Stomach (tissue), 9 donors: Measurements from ENCODE around the gene STRA6. TPM values are rescaled to one million over a fixed set of nuclear protein-coding genes. Genes with fewer than 3 reads are reported as not detected.

Source experiments
- DNase-seq, 2 donors: peaks; one replicate each; pipeline versions ENCODE4 v3.0.0 to v3.0.0-alpha.2; 2013 to 2019
- H3K27ac ChIP-seq, 5 donors: fragments of 200-600 bp in 4 of 5; sonication (generic) in 4 of 5; one replicate each; pipeline ENCODE4 v1.5.1; 2013 to 2019; ENCODE audit warnings: mild to moderate bottlenecking in 1 of 5, moderate library complexity in 1 of 5
- H3K27me3 ChIP-seq, 3 donors: fragments of 200-600 bp; sonication (generic); one replicate each; pipeline ENCODE4 v1.5.1; 2017 to 2019; ENCODE audit warnings: mixed run types in 1 of 3
- H3K36me3 ChIP-seq, 4 donors: fragments of 200-600 bp; sonication (generic); 1 replicate in 3 of 4; 2 replicates in 1 of 4; pipeline ENCODE4 v1.5.1; 2016 to 2019
- H3K4me1 ChIP-seq, 4 donors: fragments of 200-600 bp; sonication (generic); one replicate each; pipeline ENCODE4 v1.5.1; 2016 to 2019
- H3K4me3 ChIP-seq, 4 donors: fragments of 200-600 bp; sonication (generic) in 3 of 4; one replicate each; pipeline ENCODE4 v1.5.1; 2016 to 2019; ENCODE audit warnings: mild to moderate bottlenecking in 1 of 4
- H3K9me3 ChIP-seq, 4 donors: fragments of 200-600 bp; sonication (generic); one replicate each; pipeline ENCODE4 v1.5.1; 2016 to 2019
- EP300 ChIP-seq: sonication (generic); formaldehyde crosslinking; IDR thresholded peaks from one replicate; pipeline ENCODE4 v1.6.1; 2017; ENCODE audit warnings: antibody characterized with exemption
- POLR2A ChIP-seq, 4 donors: fragments of 450-650 bp; IDR thresholded peaks; one replicate each; pipeline ENCODE4 v1.6.1; 2016; ENCODE audit warnings: antibody characterized with exemption in 4 of 4, control low read depth in 2 of 4, mild to moderate bottlenecking in 1 of 4, moderate library complexity in 1 of 4
- POLR2AphosphoS5 ChIP-seq, 3 donors: sonication (generic); formaldehyde crosslinking; IDR thresholded peaks; one replicate each; pipeline ENCODE4 v1.6.1; 2016; ENCODE audit warnings: antibody characterized with exemption in 3 of 3
- WGBS, 5 donors: extraction: QIAGEN DNeasy Blood & Tissue Kit in 3 of 5; methylation state at CpG; one replicate each; pipeline versions ENCODE4 v1.1.5 to v1.1.7; 2013 to 2018; 5-methylcytosine and 5-hydroxymethylcytosine counted together
- intact Hi-C: fragments of 100-400 bp; cut with DNase I; formaldehyde crosslinking; loops from one replicate; pipeline ENCODE4 v1.15.1; 2023; ENCODE audit warnings: low total_unique reads
- polyA plus RNA-seq, 3 donors: library from polyadenylated mRNA; stranded (reverse); fragments of 200-250 nt; gene quantifications; one replicate each; pipeline ENCODE4 v1.2.3, GENCODE V29; 2013
- small RNA-seq, 4 donors: library from RNA; depleted of rRNA; stranded (forward); fragments of <200 nt; gene quantifications; one replicate each; pipeline ENCODE3, GENCODE V24; 2016
- total RNA-seq, 5 donors: library from RNA; depleted of rRNA; stranded (reverse); fragments of >200 nt; gene quantifications; one replicate each; pipeline versions ENCODE4 v1.1.0 to v1.2.3, GENCODE V29; 2014 to 2016
- TF ChIP-seq, protein P1 (sequence below), 7 experiments: fragments of 450-650 bp in 4 of 7; fragments of 200-600 bp in 3 of 7; sonication (generic) in 3 of 7; IDR thresholded peaks; one replicate each; pipeline ENCODE4 v1.5.1; 2016 to 2019; ENCODE audit warnings: antibody characterized with exemption in 7 of 7, control low read depth in 2 of 7, mild to moderate bottlenecking in 1 of 7
- donor health status: healthy with polysubstance abuse.
- donor health status: Bipolar disorder and iron deficiency.
- donor health status: healthy.

The STRA6 gene
- total and polyA plus RNA-seq, 8 donors: 0.95 to 1.5 TPM; not detected in 6

GRCh38 chr15:74130155-74130848, 72.3 kb downstream of the STRA6 start, which contains the start of gene ISLR2:
ISLR2 (plus strand) TSS chr15:74130586; CDS start chr15:74132755, 2,169 bp downstream.
- peak in 1 of 2 donors; percentile 78 for DNase-seq
- Histone ChIP-seq H3K4me1 (peaks cover 37 to 74% (median 55%) of the 10 kb centered on the region in 4 donors), H3K27ac (no peak within 1 kb of the TSS), H3K4me3 (peak within 1 kb of the TSS in 3 of 4 donors; percentile 9 to 22 (median 12)), H3K36me3 (no peaks in the 10 kb centered on the region), H3K27me3 (peaks cover 59 to 100% (median 95%) of the 10 kb centered on the region in 3 donors), H3K9me3 (peaks cover 0 to 15% (median 3%) of the 10 kb centered on the region in 4 donors)
- TF ChIP-seq, protein P1, sequence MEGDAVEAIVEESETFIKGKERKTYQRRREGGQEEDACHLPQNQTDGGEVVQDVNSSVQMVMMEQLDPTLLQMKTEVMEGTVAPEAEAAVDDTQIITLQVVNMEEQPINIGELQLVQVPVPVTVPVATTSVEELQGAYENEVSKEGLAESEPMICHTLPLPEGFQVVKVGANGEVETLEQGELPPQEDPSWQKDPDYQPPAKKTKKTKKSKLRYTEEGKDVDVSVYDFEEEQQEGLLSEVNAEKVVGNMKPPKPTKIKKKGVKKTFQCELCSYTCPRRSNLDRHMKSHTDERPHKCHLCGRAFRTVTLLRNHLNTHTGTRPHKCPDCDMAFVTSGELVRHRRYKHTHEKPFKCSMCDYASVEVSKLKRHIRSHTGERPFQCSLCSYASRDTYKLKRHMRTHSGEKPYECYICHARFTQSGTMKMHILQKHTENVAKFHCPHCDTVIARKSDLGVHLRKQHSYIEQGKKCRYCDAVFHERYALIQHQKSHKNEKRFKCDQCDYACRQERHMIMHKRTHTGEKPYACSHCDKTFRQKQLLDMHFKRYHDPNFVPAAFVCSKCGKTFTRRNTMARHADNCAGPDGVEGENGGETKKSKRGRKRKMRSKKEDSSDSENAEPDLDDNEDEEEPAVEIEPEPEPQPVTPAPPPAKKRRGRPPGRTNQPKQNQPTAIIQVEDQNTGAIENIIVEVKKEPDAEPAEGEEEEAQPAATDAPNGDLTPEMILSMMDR (IDR thresholded peaks at IDR 0.05): no peak
- TF ChIP-seq EP300 (no peak), POLR2AphosphoS5 (IDR thresholded peaks at IDR 0.05) (no peak), POLR2A (IDR thresholded peaks at IDR 0.05) (no peak)
- WGBS, 5 donors: 3 to 7% (median 3%) methylated on average over 41 to 53 of the region's 53 CpGs
- intact Hi-C loops: no loop called here

GRCh38 chr15:74129586-74130154, 72.9 kb downstream of the STRA6 start:
- Histone ChIP-seq H3K4me1 (peaks cover 35 to 68% (median 50%) of the 10 kb centered on the region in 4 donors), H3K9me3 (peaks cover 0 to 15% (median 3%) of the 10 kb centered on the region in 4 donors), H3K4me3 (peak overlapping the region in 3 of 4 donors; percentile 9 to 22 (median 12)), H3K36me3 (no peaks in the 10 kb centered on the region), H3K27me3 (peaks cover 59 to 100% (median 95%) of the 10 kb centered on the region in 3 donors), H3K27ac (no peak overlapping the region)
- DNase-seq: peak in 1 of 2 donors; percentile 41
- WGBS, 5 donors: 3 to 6% (median 3%) methylated on average over 31 to 40 of the region's 40 CpGs
- TF ChIP-seq POLR2A (IDR thresholded peaks at IDR 0.05) (no peak), POLR2AphosphoS5 (IDR thresholded peaks at IDR 0.05) (no peak), EP300 (no peak)
- TF ChIP-seq, protein P1 (IDR thresholded peaks at IDR 0.05): no peak
- intact Hi-C loops: loop anchor here (5.0 kb wide), 2 partner anchors 178 to 193 kb away; no protein-coding TSS in a partner anchor

Small RNAs within 50 kb of the gene (small RNA-seq; reads per million reads assigned to genes)
- 0 reads per million in 4 donors for gene RF00017

Other genes starting within 250 kb of the STRA6 start
- gene STOML1, start 210.5 kb downstream of the STRA6 start, total RNA-seq: 10 to 100 TPM in 2 of 5 donors, 1 to 10 TPM in 3; 5.3 to 26.4 (median 9.8) TPM
- 10 to 100 TPM in 1 of 3 donors, 1 to 10 TPM in 2; 8.0 to 13.3 (median 9.6) TPM for gene STOML1, start 210.5 kb downstream of the STRA6 start, polyA plus RNA-seq
- 100 to 1,000 TPM in 2 of 5 donors, 10 to 100 TPM in 3; 27.7 to 170 (median 65.9) TPM for gene PML, start 208.1 kb downstream of the STRA6 start, total RNA-seq
- gene PML, start 208.1 kb downstream of the STRA6 start, polyA plus RNA-seq: 10 to 100 TPM; 16.0 to 25.8 (median 21.9) TPM
- 1 to 10 TPM in 1 of 5 donors, not detected in 4; 1.1 TPM for gene GOLGA6A, start 120.2 kb downstream of the STRA6 start, total RNA-seq
- gene GOLGA6A, start 120.2 kb downstream of the STRA6 start, polyA plus RNA-seq: not detected
- gene ISLR2, start 72.2 kb downstream of the STRA6 start, total RNA-seq: 1 to 10 TPM in 2 of 5 donors, under 1 TPM in 1, not detected in 2; 0.29 to 4.4 (median 1.0) TPM
- under 1 TPM in 2 of 3 donors, not detected in 1; 0.19 to 0.30 TPM for gene ISLR2, start 72.2 kb downstream of the STRA6 start, polyA plus RNA-seq
- gene ISLR, start 29.1 kb downstream of the STRA6 start, total RNA-seq: 10 to 100 TPM in 4 of 5 donors, 1 to 10 TPM in 1; 8.4 to 44.6 (median 28.6) TPM
- 1 to 10 TPM; 3.5 to 9.0 (median 3.6) TPM for gene ISLR, start 29.1 kb downstream of the STRA6 start, polyA plus RNA-seq
- 1 to 10 TPM in 1 of 5 donors, under 1 TPM in 2, not detected in 2; 0.58 to 9.4 (median 0.73) TPM for gene CCDC33, start 33.5 kb upstream of the STRA6 start, total RNA-seq
- not detected for gene CCDC33, start 33.5 kb upstream of the STRA6 start, polyA plus RNA-seq
- gene CYP11A1, start 164.9 kb upstream of the STRA6 start, total RNA-seq: 1 to 10 TPM in 1 of 5 donors, not detected in 4; 3.9 TPM
- gene CYP11A1, start 164.9 kb upstream of the STRA6 start, polyA plus RNA-seq: 10 to 100 TPM in 1 of 3 donors, 1 to 10 TPM in 2; 2.5 to 10.2 (median 4.5) TPM
- 1 to 10 TPM in 3 of 5 donors, not detected in 2; 1.3 to 2.9 (median 2.5) TPM for gene SEMA7A, start 231.2 kb upstream of the STRA6 start, total RNA-seq
- 1 to 10 TPM in 2 of 3 donors, under 1 TPM in 1; 0.31 to 3.5 (median 1.7) TPM for gene SEMA7A, start 231.2 kb upstream of the STRA6 start, polyA plus RNA-seq